ENCODE data around the gene METTL9. TPM values are rescaled to one million over a fixed set of nuclear protein-coding genes. Genes with fewer than 3 reads are reported as not detected.

The METTL9 gene
- total and polyA plus RNA-seq, 8 donors = 34.4 to 879 (median 84.8) TPM

- WGBS, 5 donors = 93 to 98% (median 93%) methylated on average over 3 of the region's 3 CpGs
These were observed 18.2 kb downstream of the METTL9 start for GRCh38 chr16:21617607-21618006.

GRCh38 chr16:21618281-21618680 is 18.9 kb downstream of the METTL9 start:
- Histone ChIP-seq H3K27ac (no peak overlapping the region), H3K27me3 (no peaks in the 10 kb centered on the region), H3K4me1 (peaks cover 0 to 47% (median under 1%) of the 10 kb centered on the region in 4 donors), H3K36me3 (peaks cover 4 to 49% (median 24%) of the 10 kb centered on the region in 4 donors), H3K9me3 (no peaks in the 10 kb centered on the region), H3K4me3 (no peak overlapping the region)
- TF ChIP-seq POLR2AphosphoS5 (IDR thresholded peaks at IDR 0.05) (no peak), EP300 (IDR thresholded peaks at IDR 0.05) (no peak), CTCF (IDR thresholded peaks at IDR 0.05) (no peak), POLR2A (IDR thresholded peaks at IDR 0.05) (no peak)
- no peak for DNase-seq
- intact Hi-C loops (cut with DNase I; ENCODE audit: low total_unique reads) = no loop called here
- 92 to 98% (median 95%) methylated on average over 5 of the region's 5 CpGs for WGBS, 5 donors

More at GRCh38 chr16:21617607-21618006, 18.2 kb downstream of the METTL9 start:
- peaks cover 0 to 54% (median 5%) of the 10 kb centered on the region in 4 donors for H3K4me1 ChIP-seq
- no peaks in the 10 kb centered on the region for H3K9me3 ChIP-seq
- H3K27me3 ChIP-seq = no peaks in the 10 kb centered on the region
- no peak for DNase-seq
- H3K4me3 ChIP-seq = no peak overlapping the region
- intact Hi-C loops (cut with DNase I; ENCODE audit: low total_unique reads) = no loop called here
- no peak overlapping the region for H3K27ac ChIP-seq
- no peak for TF ChIP-seq EP300 (IDR thresholded peaks at IDR 0.05)
- no peak for TF ChIP-seq POLR2AphosphoS5 (IDR thresholded peaks at IDR 0.05)
- TF ChIP-seq POLR2A (IDR thresholded peaks at IDR 0.05) = no peak
- TF ChIP-seq CTCF (IDR thresholded peaks at IDR 0.05) = no peak
- peaks cover 4 to 49% (median 22%) of the 10 kb centered on the region in 4 donors for H3K36me3 ChIP-seq

- Histone ChIP-seq H3K27me3 (no peaks in the 10 kb centered on the region), H3K27ac (no peak overlapping the region), H3K4me1 (peaks cover 0 to 43% (median 0%) of the 10 kb centered on the region in 4 donors), H3K4me3 (no peak overlapping the region), H3K36me3 (peaks cover 6 to 57% (median 29%) of the 10 kb centered on the region in 4 donors), H3K9me3 (no peaks in the 10 kb centered on the region)
- WGBS, 5 donors = 75 to 88% (median 79%) methylated on average over 4 of the region's 4 CpGs
- no peak for TF ChIP-seq EP300 (IDR thresholded peaks at IDR 0.05)
- no peak for TF ChIP-seq CTCF (IDR thresholded peaks at IDR 0.05)
- TF ChIP-seq POLR2A (IDR thresholded peaks at IDR 0.05) = no peak
- no peak for TF ChIP-seq POLR2AphosphoS5 (IDR thresholded peaks at IDR 0.05)
- DNase-seq = no peak
- intact Hi-C loops (cut with DNase I; ENCODE audit: low total_unique reads) = no loop called here
These were observed 20.5 kb downstream of the METTL9 start for GRCh38 chr16:21619765-21620425.

- intact Hi-C loops (cut with DNase I; ENCODE audit: low total_unique reads) = no loop called here
- no peak for DNase-seq
- Histone ChIP-seq H3K4me3 (no peak overlapping the region), H3K4me1 (peaks cover 0 to 36% (median 0%) of the 10 kb centered on the region in 4 donors), H3K36me3 (peaks cover 11 to 58% (median 36%) of the 10 kb centered on the region in 4 donors), H3K27me3 (no peaks in the 10 kb centered on the region), H3K9me3 (no peaks in the 10 kb centered on the region), H3K27ac (no peak overlapping the region)
- no peak for TF ChIP-seq EP300 (IDR thresholded peaks at IDR 0.05)
- no peak for TF ChIP-seq CTCF (IDR thresholded peaks at IDR 0.05)
- TF ChIP-seq POLR2AphosphoS5 (IDR thresholded peaks at IDR 0.05) = no peak
- no peak for TF ChIP-seq POLR2A (IDR thresholded peaks at IDR 0.05)
These were observed 21.2 kb downstream of the METTL9 start for GRCh38 chr16:21620592-21620991.

All from stomach (tissue), 9 donors.